Neuronal stem cell (in vitro differentiated cells): Measurements from ENCODE around the gene TSNAXIP1.

Source experiments
- DNase-seq: peaks from one replicate; pipeline ENCODE4 v3.0.0-alpha.2; 2013; ENCODE audit warnings: low spot score
- H2AFZ ChIP-seq: one replicate; pipeline ENCODE4 v1.6.1; 2013; ENCODE audit warnings: mild to moderate bottlenecking, low read length, inconsistent platforms
- H2AK5ac ChIP-seq: 2 replicates; pipeline ENCODE4 v1.6.1; 2013; ENCODE audit warnings: low read depth, mild to moderate bottlenecking, inconsistent platforms, low read length, moderate library complexity, mixed read lengths
- H2BK120ac ChIP-seq: 2 replicates; pipeline ENCODE4 v1.6.1; 2013; ENCODE audit warnings: low read depth, mild to moderate bottlenecking, inconsistent platforms, low read length, moderate library complexity, mixed read lengths
- H2BK12ac ChIP-seq: one replicate; pipeline ENCODE4 v1.6.1; 2013; ENCODE audit warnings: low read length, inconsistent platforms
- H2BK15ac ChIP-seq: 2 replicates; pipeline ENCODE4 v1.6.1; 2013; ENCODE audit warnings: mild to moderate bottlenecking, low read length, inconsistent platforms, mixed read lengths
- H2BK5ac ChIP-seq: one replicate; pipeline ENCODE4 v1.6.1; 2013; ENCODE audit warnings: inconsistent platforms, mild to moderate bottlenecking, low read length, moderate library complexity
- H3K14ac ChIP-seq: one replicate; pipeline ENCODE4 v1.6.1; 2013; ENCODE audit warnings: low read length, inconsistent platforms
- H3K18ac ChIP-seq: 2 replicates; pipeline ENCODE4 v1.6.1; 2013; ENCODE audit warnings: low read length, inconsistent platforms
- H3K23ac ChIP-seq: 2 replicates; pipeline ENCODE4 v1.6.1; 2013; ENCODE audit warnings: low read depth, mild to moderate bottlenecking, mixed read lengths, low read length, inconsistent platforms; ENCODE audit not compliant: poor library complexity
- H3K27ac ChIP-seq: replicated peaks from 3 replicates; pipeline ENCODE4 v1.5.1; 2013; ENCODE audit warnings: low read length, inconsistent platforms
- H3K27me3 ChIP-seq, 3 experiments: 2 replicates each; pipeline ENCODE4 v1.6.1; 2013; ENCODE audit warnings: low read length in 3 of 3, mild to moderate bottlenecking in 2 of 3, inconsistent platforms in 1 of 3, low read depth in 1 of 3, mixed read lengths in 1 of 3, moderate library complexity in 1 of 3; ENCODE audit not compliant: control insufficient read depth in 3 of 3, insufficient read depth in 3 of 3
- H3K36me3 ChIP-seq, 2 donors: replicated peaks in 1 of 2; 2 replicates each; pipeline ENCODE4 v1.6.1; 2013; ENCODE audit warnings: low read length in 2 of 2; ENCODE audit not compliant: control insufficient read depth in 2 of 2, insufficient read depth in 2 of 2
- H3K4ac ChIP-seq: 2 replicates; pipeline ENCODE4 v1.6.1; 2013; ENCODE audit warnings: inconsistent platforms, mild to moderate bottlenecking, low read length, moderate library complexity
- H3K4me1 ChIP-seq, 2 donors: 1 replicate in 1 of 2; 2 replicates in 1 of 2; pipeline ENCODE4 v1.6.1; 2013; ENCODE audit warnings: low read length in 2 of 2, low read depth in 1 of 2; ENCODE audit not compliant: control insufficient read depth in 2 of 2, insufficient read depth in 1 of 2
- H3K4me2 ChIP-seq: one replicate; pipeline ENCODE4 v1.6.1; 2013; ENCODE audit warnings: mild to moderate bottlenecking, low read length, inconsistent platforms; ENCODE audit not compliant: insufficient read depth, poor library complexity, severe bottlenecking
- H3K4me3 ChIP-seq, 2 donors: 2 replicates each; pipeline ENCODE4 v1.5.1; 2013; ENCODE audit warnings: low read length in 2 of 2, mild to moderate bottlenecking in 2 of 2, inconsistent platforms in 1 of 2, moderate library complexity in 1 of 2
- H3K79me1 ChIP-seq: one replicate; pipeline ENCODE4 v1.6.1; 2013; ENCODE audit warnings: low read depth, mild to moderate bottlenecking, inconsistent platforms, low read length, moderate library complexity
- H3K9ac ChIP-seq: one replicate; pipeline ENCODE4 v1.6.1; 2013; ENCODE audit warnings: mild to moderate bottlenecking, low read depth, low read length, inconsistent platforms; ENCODE audit not compliant: poor library complexity
- H3K9me3 ChIP-seq, 2 donors: replicated peaks in 1 of 2; 2 replicates each; pipeline versions ENCODE3 to v1.6.1; 2013; ENCODE audit warnings: low read length in 2 of 2, mild to moderate bottlenecking in 2 of 2, inconsistent platforms in 1 of 2, low read depth in 1 of 2, mixed read lengths in 1 of 2, moderate library complexity in 1 of 2; ENCODE audit not compliant: control insufficient read depth in 2 of 2, insufficient read depth in 1 of 2
- H4K8ac ChIP-seq: one replicate; pipeline ENCODE4 v1.6.1; 2013; ENCODE audit warnings: low read depth, mild to moderate bottlenecking, inconsistent platforms, low read length, moderate library complexity
- H4K91ac ChIP-seq: one replicate; pipeline ENCODE4 v1.6.1; 2013; ENCODE audit warnings: low read length, low read depth, mild to moderate bottlenecking, inconsistent platforms; ENCODE audit not compliant: poor library complexity
- WGBS, 2 donors: extraction: QIAGEN DNeasy Blood & Tissue Kit; methylation state at CpG; one replicate each; pipeline ENCODE4 v1.1.7; 2013; ENCODE audit warnings: missing lambda C conversion rate in 2 of 2, mixed read lengths in 1 of 2; ENCODE audit not compliant: insufficient read length in 2 of 2, insufficient replicate concordance in 1 of 2; ENCODE audit errors: extremely low coverage in 2 of 2; 5-methylcytosine and 5-hydroxymethylcytosine counted together

The TSNAXIP1 gene

GRCh38 chr16:67803894-67804293 lies 2.8 kb upstream of the TSNAXIP1 start:
- no CpG with 5 or more reads among the region's 3 CpGs for WGBS, 2 donors
- peaks cover 0 to 2% of the 10 kb centered on the region in 2 donors for H3K9me3 ChIP-seq
- no peak overlapping the region for H3K14ac ChIP-seq
- H3K18ac ChIP-seq = no peak overlapping the region
- H3K79me1 ChIP-seq = peaks cover 16% of the 10 kb centered on the region
- H3K9ac ChIP-seq = no peak overlapping the region
- no peak for DNase-seq
- no peaks in the 10 kb centered on the region for H3K27me3 ChIP-seq
- no peak overlapping the region for H3K23ac ChIP-seq
- H3K4me2 ChIP-seq = no peak overlapping the region
- no peak overlapping the region for H2BK12ac ChIP-seq
- H2AFZ ChIP-seq = no peak overlapping the region
- H3K4me1 ChIP-seq = peaks cover 6 to 10% of the 10 kb centered on the region in 2 donors
- H2BK120ac ChIP-seq = no peak overlapping the region
- H3K27ac ChIP-seq = no peak overlapping the region
- no peak overlapping the region for H3K4me3 ChIP-seq
- H4K91ac ChIP-seq = no peak overlapping the region
- no peak overlapping the region for H3K4ac ChIP-seq
- H3K36me3 ChIP-seq = peaks cover 17 to 56% of the 10 kb centered on the region in 2 donors
- H2AK5ac ChIP-seq = no peak overlapping the region
- no peak overlapping the region for H4K8ac ChIP-seq
- no peak overlapping the region for H2BK5ac ChIP-seq
- no peak overlapping the region for H2BK15ac ChIP-seq

GRCh38 chr16:67804853-67805542 lies 1.7 kb upstream of the TSNAXIP1 start:
- Histone ChIP-seq H4K8ac (no peak overlapping the region), H3K9ac (no peak overlapping the region), H3K4me3 (peak overlapping the region; percentile 3 to 97), H3K36me3 (peaks cover 14 to 51% of the 10 kb centered on the region in 2 donors), H3K79me1 (peaks cover 16% of the 10 kb centered on the region), H3K18ac (no peak overlapping the region), H3K14ac (no peak overlapping the region), H3K9me3 (peaks cover 0 to 2% of the 10 kb centered on the region in 2 donors), H3K4me2 (no peak overlapping the region), H3K23ac (no peak overlapping the region), H2BK5ac (no peak overlapping the region), H3K27me3 (no peaks in the 10 kb centered on the region), H2BK12ac (no peak overlapping the region), H2AK5ac (peak overlapping the region; percentile 12), H3K4ac (no peak overlapping the region), H3K4me1 (peaks cover 6 to 10% of the 10 kb centered on the region in 2 donors), H2AFZ (no peak overlapping the region), H2BK120ac (no peak overlapping the region), H3K27ac (no peak overlapping the region), H2BK15ac (no peak overlapping the region), H4K91ac (no peak overlapping the region)
- WGBS, 2 donors = no CpG with 5 or more reads among the region's 4 CpGs
- no peak for DNase-seq

GRCh38 chr16:67805718-67806427 lies 816 bp upstream of the TSNAXIP1 start:
- peaks cover 6 to 10% of the 10 kb centered on the region in 2 donors for H3K4me1 ChIP-seq
- H2BK12ac ChIP-seq = no peak overlapping the region
- H3K18ac ChIP-seq = peak overlapping the region; percentile 96
- peak overlapping the region; percentile 95 to 97 for H3K4me3 ChIP-seq
- no peak overlapping the region for H2BK15ac ChIP-seq
- peak overlapping the region; percentile 93 for H2AFZ ChIP-seq
- H2AK5ac ChIP-seq = peak overlapping the region; percentile 89
- no peak overlapping the region for H3K4ac ChIP-seq
- H4K8ac ChIP-seq = no peak overlapping the region
- peak overlapping the region; percentile 91 for H3K14ac ChIP-seq
- peak overlapping the region; percentile 60 for H3K23ac ChIP-seq
- peaks cover 11% of the 10 kb centered on the region for H3K79me1 ChIP-seq
- peak overlapping the region; percentile 68 for H2BK120ac ChIP-seq
- H4K91ac ChIP-seq = no peak overlapping the region
- WGBS, 2 donors = no CpG with 5 or more reads among the region's 26 CpGs
- H3K27me3 ChIP-seq = no peaks in the 10 kb centered on the region
- peak overlapping the region; percentile 88 for H2BK5ac ChIP-seq
- peak overlapping the region; percentile 97 for H3K9ac ChIP-seq
- peaks cover 0 to 2% of the 10 kb centered on the region in 2 donors for H3K9me3 ChIP-seq
- H3K4me2 ChIP-seq = peak overlapping the region; percentile 94
- H3K27ac ChIP-seq = peak overlapping the region; percentile 13
- peaks cover 10 to 42% of the 10 kb centered on the region in 2 donors for H3K36me3 ChIP-seq
- DNase-seq = no peak

- Histone ChIP-seq H2AFZ (peak overlapping the region; percentile 96), H3K9ac (peak overlapping the region; percentile 93), H2BK5ac (peak overlapping the region; percentile 90), H3K4ac (no peak overlapping the region), H3K4me1 (peaks cover 6 to 10% of the 10 kb centered on the region in 2 donors), H3K23ac (peak overlapping the region; percentile 80), H3K27me3 (no peaks in the 10 kb centered on the region), H2AK5ac (no peak overlapping the region), H3K79me1 (peaks cover 8% of the 10 kb centered on the region), H4K8ac (no peak overlapping the region), H3K9me3 (no peaks in the 10 kb centered on the region), H3K4me2 (peak overlapping the region; percentile 92), H3K27ac (peak overlapping the region; percentile 84), H3K36me3 (peaks cover 6 to 29% of the 10 kb centered on the region in 2 donors), H3K18ac (peak overlapping the region; percentile 61), H3K14ac (peak overlapping the region; percentile 59), H2BK120ac (no peak overlapping the region), H4K91ac (no peak overlapping the region), H2BK15ac (peak overlapping the region; percentile 81), H3K4me3 (peak overlapping the region; percentile 81 to 97), H2BK12ac (no peak overlapping the region)
- no CpG with 5 or more reads among the region's 24 CpGs for WGBS, 2 donors
- no peak for DNase-seq
Measured at GRCh38 chr16:67807148-67807682, 526 bp downstream of the TSNAXIP1 start.
